ENCODE data around the gene GNRHR.

GNRHR gene

DNA sequence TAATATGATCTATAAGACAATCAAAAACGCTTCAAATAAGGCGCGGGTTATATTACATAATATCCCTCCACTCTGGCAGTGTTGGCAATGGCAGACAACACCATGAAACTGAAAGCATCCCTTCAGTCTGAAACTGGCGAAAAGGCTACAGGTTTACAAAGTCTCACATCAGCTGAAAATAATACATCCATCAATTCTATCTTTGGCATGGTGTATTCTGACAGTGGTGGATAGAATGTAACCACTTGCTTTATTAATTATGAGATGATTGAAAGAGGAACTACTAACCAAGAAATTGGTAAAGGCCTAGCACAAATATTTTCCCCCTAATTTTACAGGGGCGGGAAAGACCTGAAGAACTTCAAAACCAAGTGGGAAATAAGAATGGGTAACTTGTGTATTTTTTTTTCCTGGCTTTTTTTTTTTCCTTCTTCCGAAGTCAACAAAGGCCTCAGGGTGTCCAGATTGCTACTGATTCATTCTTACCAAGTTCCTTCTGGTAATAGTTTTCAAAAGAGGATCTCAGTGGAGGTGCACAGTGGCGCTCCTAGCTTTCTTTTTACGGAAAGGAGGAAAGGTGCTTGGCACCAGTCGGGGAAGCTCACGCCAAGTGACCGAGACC lies 54.0 kb downstream of the GNRHR start:
- no peak for DNase-seq

DNA sequence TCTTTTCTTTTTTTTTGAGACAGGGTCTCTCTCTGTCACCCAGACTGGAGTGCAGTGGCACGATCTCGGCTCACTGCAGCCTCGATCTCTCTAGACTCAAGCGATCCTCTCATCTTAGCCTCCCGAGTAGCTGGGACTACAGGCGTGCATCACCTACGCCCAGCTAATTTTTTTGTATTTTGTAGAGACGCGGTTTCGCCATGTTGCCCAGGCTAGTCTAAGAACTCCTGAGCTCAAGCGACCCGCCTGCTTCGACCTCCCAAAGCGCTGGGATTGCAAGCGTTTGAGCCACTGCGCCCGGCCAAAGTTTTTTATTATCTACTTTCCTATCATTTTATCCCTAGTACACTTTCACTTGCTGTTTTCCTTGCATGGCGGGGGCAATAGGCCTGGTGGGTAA lies 54.6 kb downstream of the GNRHR start:
- no peak for DNase-seq

DNA sequence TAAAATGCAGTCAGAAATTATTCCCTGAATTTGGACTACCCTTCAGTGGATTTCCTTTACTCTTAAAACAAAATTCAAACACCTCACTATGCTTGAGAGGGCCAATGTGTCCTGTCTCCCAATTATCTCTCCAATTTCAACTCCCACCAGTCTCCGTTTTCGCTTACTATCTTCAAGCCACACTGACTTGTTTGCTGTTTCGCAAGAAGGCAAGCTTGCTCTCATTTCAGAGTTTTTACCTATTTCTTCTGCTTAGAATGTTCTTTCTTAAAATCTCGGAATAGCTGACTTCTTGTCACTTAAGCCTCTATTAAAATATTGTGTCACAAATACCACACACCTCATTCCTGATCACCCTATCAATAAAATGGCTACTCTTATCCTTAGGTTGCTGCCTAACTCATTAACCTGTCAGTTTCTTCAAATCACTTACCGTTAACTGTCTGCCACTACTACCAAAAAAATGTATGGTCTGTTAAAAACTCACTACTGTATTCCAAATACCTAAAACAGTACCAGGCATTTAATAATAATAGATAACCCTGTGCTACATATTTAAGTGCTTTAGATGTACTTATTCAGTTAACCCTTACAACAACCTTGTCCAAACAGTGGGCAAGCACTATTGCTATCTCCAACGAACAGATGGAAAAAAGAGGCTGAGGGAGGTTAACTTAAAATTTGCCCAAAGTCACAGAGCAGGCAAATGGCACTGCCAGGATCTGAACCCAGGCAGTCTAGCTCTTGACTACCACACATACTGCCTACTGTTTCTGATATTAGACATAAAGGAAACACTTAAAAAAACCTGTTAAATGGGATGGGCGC lies 56.1 kb downstream of the GNRHR start:
- DNase-seq: no peak

DNA sequence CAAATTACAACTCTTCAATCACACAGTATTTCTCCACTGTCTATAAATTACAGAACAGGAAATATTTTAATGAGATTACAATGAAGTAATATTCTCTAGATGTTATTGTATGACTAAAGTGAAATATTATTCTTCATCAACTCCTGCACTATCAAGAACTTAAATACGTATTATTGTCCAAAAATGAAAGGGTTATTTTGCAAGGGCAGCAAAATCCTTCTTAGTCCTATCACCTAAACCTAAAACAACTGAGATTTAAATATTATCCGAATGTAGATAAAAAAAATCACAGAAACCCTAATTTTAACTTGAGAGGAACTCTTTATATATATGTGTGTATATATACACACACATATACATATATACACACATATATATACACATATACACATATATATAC lies 58.1 kb downstream of the GNRHR start:
- no peak for DNase-seq

DNA sequence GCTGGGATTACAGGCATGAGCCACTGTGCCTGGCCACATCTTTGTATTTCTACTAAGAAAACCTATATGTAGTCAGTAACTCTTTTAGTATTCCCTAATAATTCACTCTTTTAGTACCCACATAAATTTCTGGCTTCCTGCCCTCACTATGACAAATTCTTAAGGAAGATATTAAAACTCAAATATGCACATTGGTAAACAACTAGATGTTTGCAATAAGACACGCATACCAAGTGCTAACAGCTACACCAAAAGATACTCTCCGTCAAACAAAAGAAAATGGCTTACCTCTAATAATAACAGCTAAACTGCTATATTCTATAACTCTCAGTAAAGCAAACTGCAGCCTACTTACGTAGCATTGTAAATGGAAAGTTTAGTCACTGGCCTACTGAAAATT lies 59.5 kb downstream of the GNRHR start:
- no peak for DNase-seq

DNA sequence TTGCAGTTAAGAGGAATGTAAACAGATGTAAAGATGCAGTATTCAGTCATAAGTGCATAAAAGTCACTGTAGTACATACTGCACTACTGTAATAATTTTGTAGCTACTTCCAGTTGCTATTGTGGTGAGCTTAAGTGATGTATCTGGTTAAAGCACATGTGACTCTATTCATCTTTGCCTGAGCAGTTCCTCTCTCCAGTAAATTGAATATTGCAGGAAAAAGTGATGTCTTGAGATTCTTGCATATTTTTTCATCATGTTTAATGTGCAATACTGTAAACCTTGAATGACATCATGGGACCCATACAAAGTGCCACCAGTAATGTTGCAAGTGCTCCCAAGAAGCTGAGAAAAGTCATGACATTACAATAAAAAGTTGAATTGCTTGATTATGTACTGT lies 62.9 kb downstream of the GNRHR start:
- DNase-seq: no peak
